ENCODE measurements around the gene KDM3A. TPM values are rescaled to one million over a fixed set of nuclear protein-coding genes. Genes with fewer than 3 reads are reported as not detected.

Gene KDM3A
- total RNA-seq, 2 donors from 2014 or later, result 22.3 to 33.1 TPM

- Histone ChIP-seq H3K36me3 (no peaks in the 10 kb centered on the region), H3K27me3 (no peaks in the 10 kb centered on the region), H3K9me3 (peaks cover 5% of the 10 kb centered on the region in 2 donors), H3K4me1 (no peaks in the 10 kb centered on the region), H3K4me3 (no peak overlapping the region), H3K27ac (no peak overlapping the region)
- TF ChIP-seq CTCF (IDR thresholded peaks at IDR 0.05), result no peak
- DNase-seq (ENCODE audit: low spot score), result no peak
Observed at GRCh38 chr2:86413296-86414094, 27.7 kb upstream of the KDM3A start.

GRCh38 chr2:86414996-86415395, 26.2 kb upstream of the KDM3A start:
- DNase-seq (ENCODE audit: low spot score), result no peak
- H3K4me1 ChIP-seq, result no peaks in the 10 kb centered on the region
- no peak overlapping the region for H3K27ac ChIP-seq
- H3K4me3 ChIP-seq, result no peak overlapping the region
- H3K9me3 ChIP-seq, result peaks cover 5% of the 10 kb centered on the region in 2 donors
- TF ChIP-seq CTCF (IDR thresholded peaks at IDR 0.05), result no peak
- H3K36me3 ChIP-seq, result no peaks in the 10 kb centered on the region
- no peaks in the 10 kb centered on the region for H3K27me3 ChIP-seq

- Histone ChIP-seq H3K27me3 (no peaks in the 10 kb centered on the region), H3K36me3 (no peaks in the 10 kb centered on the region), H3K4me1 (no peaks in the 10 kb centered on the region), H3K9me3 (no peaks in the 10 kb centered on the region), H3K4me3 (no peak overlapping the region), H3K27ac (no peak overlapping the region)
- DNase-seq (ENCODE audit: low spot score), result no peak
- TF ChIP-seq CTCF (IDR thresholded peaks at IDR 0.05), result no peak
Observed at GRCh38 chr2:86416146-86416545, 25.0 kb upstream of the KDM3A start.

GRCh38 chr2:86417961-86418360, 23.2 kb upstream of the KDM3A start:
- TF ChIP-seq CTCF (IDR thresholded peaks at IDR 0.05), result no peak
- Histone ChIP-seq H3K4me3 (no peak overlapping the region), H3K27me3 (no peaks in the 10 kb centered on the region), H3K9me3 (peaks cover 0 to 9% of the 10 kb centered on the region in 2 donors), H3K27ac (no peak overlapping the region), H3K4me1 (no peaks in the 10 kb centered on the region), H3K36me3 (no peaks in the 10 kb centered on the region)
- no peak for DNase-seq (ENCODE audit: low spot score)

GRCh38 chr2:86420913-86421312, 20.3 kb upstream of the KDM3A start:
- Histone ChIP-seq H3K4me3 (no peak overlapping the region), H3K27ac (no peak overlapping the region), H3K9me3 (peaks cover 0 to 12% of the 10 kb centered on the region in 2 donors), H3K36me3 (no peaks in the 10 kb centered on the region), H3K4me1 (no peaks in the 10 kb centered on the region), H3K27me3 (no peaks in the 10 kb centered on the region)
- TF ChIP-seq CTCF (IDR thresholded peaks at IDR 0.05), result no peak
- no peak for DNase-seq (ENCODE audit: low spot score)

GRCh38 chr2:86426271-86426670, 14.9 kb upstream of the KDM3A start:
- H3K27me3 ChIP-seq, result no peaks in the 10 kb centered on the region
- no peak overlapping the region for H3K4me3 ChIP-seq
- H3K4me1 ChIP-seq, result no peaks in the 10 kb centered on the region
- no peak for TF ChIP-seq CTCF (IDR thresholded peaks at IDR 0.05)
- no peak for DNase-seq (ENCODE audit: low spot score)
- no peak overlapping the region for H3K27ac ChIP-seq
- H3K36me3 ChIP-seq, result no peaks in the 10 kb centered on the region
- peaks cover 0 to 27% of the 10 kb centered on the region in 2 donors for H3K9me3 ChIP-seq

All from right atrium auricular region (tissue), 2 donors.